ENCODE results near the gene PHLDB2. TPM values are rescaled to one million over a fixed set of nuclear protein-coding genes. Genes with fewer than 3 reads are reported as not detected.
A peak's percentile ranks its signal among the peaks of the same experiment; 100 is the strongest.

Gene PHLDB2
- total RNA-seq, 6 donors from 2014 or later: 22.4 to 67.1 (median 42.7) TPM

DNA sequence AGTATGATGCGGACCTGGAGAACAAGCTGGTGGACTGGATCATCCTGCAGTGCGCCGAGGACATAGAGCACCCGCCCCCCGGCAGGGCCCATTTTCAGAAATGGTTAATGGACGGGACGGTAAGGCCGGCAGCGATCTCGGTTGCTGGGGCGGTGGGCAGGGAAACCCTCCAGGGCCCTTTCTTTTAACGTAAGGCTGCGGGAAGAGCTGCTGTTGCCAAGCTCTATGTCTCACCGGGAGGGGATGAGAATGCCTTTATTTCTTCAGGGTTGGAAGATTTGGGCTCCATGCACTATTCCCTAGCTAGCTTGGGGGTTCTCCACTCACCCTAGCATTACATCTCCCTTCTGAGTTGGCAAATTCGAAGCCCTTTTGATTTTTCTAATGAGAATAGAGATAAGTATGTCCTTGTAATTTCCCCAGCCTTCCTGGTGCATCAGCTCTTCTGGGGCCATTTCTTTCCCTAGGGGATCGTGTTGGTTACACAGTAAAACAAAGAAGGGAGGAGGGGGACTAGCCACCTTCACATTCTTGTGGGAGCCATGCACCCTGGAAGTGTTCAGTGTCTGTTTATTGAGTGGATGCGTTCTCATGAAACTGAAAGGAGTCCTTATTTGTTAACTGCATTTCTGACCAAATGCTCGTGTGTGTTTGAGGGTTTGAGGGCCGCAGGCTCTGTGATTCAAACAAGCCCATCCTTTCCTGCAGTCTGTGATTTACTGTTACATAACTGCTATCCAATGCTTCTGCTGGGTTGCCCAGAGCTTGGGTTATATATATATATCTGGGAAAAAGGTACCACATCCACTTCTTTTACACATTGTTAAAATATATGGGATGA, 140.6 kb downstream of the PHLDB2 start:
- no peak for TF ChIP-seq POLR2AphosphoS5 (IDR thresholded peaks at IDR 0.05)
- no peak for TF ChIP-seq EP300 (IDR thresholded peaks at IDR 0.05)
- TF ChIP-seq POLR2A (IDR thresholded peaks at IDR 0.05): no peak
- TF ChIP-seq, protein P1, sequence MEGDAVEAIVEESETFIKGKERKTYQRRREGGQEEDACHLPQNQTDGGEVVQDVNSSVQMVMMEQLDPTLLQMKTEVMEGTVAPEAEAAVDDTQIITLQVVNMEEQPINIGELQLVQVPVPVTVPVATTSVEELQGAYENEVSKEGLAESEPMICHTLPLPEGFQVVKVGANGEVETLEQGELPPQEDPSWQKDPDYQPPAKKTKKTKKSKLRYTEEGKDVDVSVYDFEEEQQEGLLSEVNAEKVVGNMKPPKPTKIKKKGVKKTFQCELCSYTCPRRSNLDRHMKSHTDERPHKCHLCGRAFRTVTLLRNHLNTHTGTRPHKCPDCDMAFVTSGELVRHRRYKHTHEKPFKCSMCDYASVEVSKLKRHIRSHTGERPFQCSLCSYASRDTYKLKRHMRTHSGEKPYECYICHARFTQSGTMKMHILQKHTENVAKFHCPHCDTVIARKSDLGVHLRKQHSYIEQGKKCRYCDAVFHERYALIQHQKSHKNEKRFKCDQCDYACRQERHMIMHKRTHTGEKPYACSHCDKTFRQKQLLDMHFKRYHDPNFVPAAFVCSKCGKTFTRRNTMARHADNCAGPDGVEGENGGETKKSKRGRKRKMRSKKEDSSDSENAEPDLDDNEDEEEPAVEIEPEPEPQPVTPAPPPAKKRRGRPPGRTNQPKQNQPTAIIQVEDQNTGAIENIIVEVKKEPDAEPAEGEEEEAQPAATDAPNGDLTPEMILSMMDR (IDR thresholded peaks at IDR 0.05): no peak
- H3K27ac ChIP-seq: no peak overlapping the region
- H3K27me3 ChIP-seq: peaks cover 0 to 3% (median 0%) of the 10 kb centered on the region in 4 donors
- peaks cover 9 to 13% (median 11%) of the 10 kb centered on the region in 4 donors for H3K4me1 ChIP-seq
- no peaks in the 10 kb centered on the region for H3K9me3 ChIP-seq
- H3K36me3 ChIP-seq: no peaks in the 10 kb centered on the region
- ATAC-seq (ENCODE audit: low FRiP score in 2 of 2) (no peak), DNase-seq (peak in 1 of 2 donors; percentile 45)
- 53 to 55% methylated on average over 15 to 19 of the region's 19 CpGs for WGBS, 2 donors
- peak overlapping the region in 3 of 4 donors; percentile 19 to 45 (median 40) for H3K4me3 ChIP-seq

DNA sequence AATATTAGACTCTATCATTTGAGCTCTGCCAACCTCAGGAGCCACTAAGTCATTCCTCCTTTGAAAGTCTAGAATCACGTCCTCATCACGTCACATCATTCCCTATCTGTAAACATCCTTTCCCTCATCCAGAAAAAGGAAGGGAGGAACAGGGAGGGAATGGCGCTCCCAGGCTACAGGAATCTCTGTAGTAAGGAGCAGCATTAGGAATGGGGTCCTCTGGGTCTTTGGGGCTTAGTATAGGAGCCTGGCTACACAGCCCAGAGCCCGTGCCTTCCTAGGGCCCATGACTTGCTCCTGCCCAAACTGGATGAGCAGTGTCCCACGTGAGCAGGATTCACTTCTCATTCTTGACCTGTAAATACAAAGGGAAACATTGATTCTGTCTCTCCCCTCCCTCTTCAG, 141.3 kb downstream of the PHLDB2 start:
- TF ChIP-seq EP300 (IDR thresholded peaks at IDR 0.05): no peak
- TF ChIP-seq, protein P1 (IDR thresholded peaks at IDR 0.05): no peak
- TF ChIP-seq POLR2A (IDR thresholded peaks at IDR 0.05): no peak
- no peak for TF ChIP-seq POLR2AphosphoS5 (IDR thresholded peaks at IDR 0.05)
- peaks cover 9 to 13% (median 11%) of the 10 kb centered on the region in 4 donors for H3K4me1 ChIP-seq
- H3K4me3 ChIP-seq: no peak overlapping the region
- no peak overlapping the region for H3K27ac ChIP-seq
- DNase-seq (no peak), ATAC-seq (ENCODE audit: low FRiP score in 2 of 2) (no peak)
- H3K27me3 ChIP-seq: peaks cover 0 to 3% (median 0%) of the 10 kb centered on the region in 4 donors
- WGBS, 2 donors: 70 to 78% methylated on average over 5 of the region's 5 CpGs
- no peaks in the 10 kb centered on the region for H3K9me3 ChIP-seq
- no peaks in the 10 kb centered on the region for H3K36me3 ChIP-seq

DNA sequence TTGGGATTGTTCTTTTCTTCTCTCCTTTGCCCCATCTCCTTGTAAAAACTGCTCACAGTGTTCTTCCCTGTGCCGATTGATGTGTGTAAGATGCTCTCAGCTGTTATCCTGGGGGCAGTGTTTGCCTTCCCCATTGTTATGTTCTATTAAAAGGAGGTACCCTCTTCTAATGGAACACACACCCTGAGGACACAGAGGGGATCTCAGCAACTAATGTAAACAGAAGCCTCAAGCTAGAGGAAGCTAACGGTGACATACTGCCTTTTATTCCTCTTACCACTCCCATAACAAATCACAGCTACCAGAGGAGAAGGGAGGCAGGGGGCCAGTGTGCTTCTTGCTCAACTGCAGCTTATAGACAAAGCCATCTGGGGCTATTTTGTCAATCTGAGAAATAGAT, 141.9 kb downstream of the PHLDB2 start:
- H3K9me3 ChIP-seq: no peaks in the 10 kb centered on the region
- DNase-seq: no peak
- H3K4me3 ChIP-seq: no peak overlapping the region
- no peaks in the 10 kb centered on the region for H3K36me3 ChIP-seq
- peaks cover 9 to 13% (median 11%) of the 10 kb centered on the region in 4 donors for H3K4me1 ChIP-seq
- H3K27ac ChIP-seq: no peak overlapping the region
- H3K27me3 ChIP-seq: peaks cover 0 to 3% (median 0%) of the 10 kb centered on the region in 4 donors
- TF ChIP-seq EP300 (IDR thresholded peaks at IDR 0.05) (no peak), POLR2AphosphoS5 (IDR thresholded peaks at IDR 0.05) (no peak), POLR2A (IDR thresholded peaks at IDR 0.05) (no peak)
- TF ChIP-seq, protein P1 (IDR thresholded peaks at IDR 0.05): no peak
- 75 to 80% methylated on average over 2 of the region's 2 CpGs for WGBS, 2 donors
- ATAC-seq (ENCODE audit: low FRiP score in 2 of 2): no peak

DNA sequence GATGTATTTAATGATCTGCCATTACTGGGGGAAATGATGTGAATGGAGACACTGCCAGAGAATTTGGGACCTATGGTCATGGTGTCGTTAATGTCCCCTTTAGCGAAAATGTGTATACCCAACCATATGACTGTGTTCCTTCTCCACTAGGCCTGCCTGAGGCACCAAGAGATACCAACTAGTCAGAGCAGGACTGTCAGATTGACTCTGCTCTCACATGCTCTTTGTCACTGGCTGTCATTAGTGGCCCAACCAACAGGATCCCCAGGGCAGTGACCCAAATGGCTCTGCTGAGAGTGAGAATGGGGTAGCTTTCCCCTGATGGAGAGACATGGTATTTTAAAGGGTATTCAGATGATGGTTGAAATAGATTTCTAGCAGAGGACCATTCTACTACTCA, 142.5 kb downstream of the PHLDB2 start:
- H3K36me3 ChIP-seq: no peaks in the 10 kb centered on the region
- H3K4me3 ChIP-seq: no peak overlapping the region
- no peak for ATAC-seq (ENCODE audit: low FRiP score in 2 of 2)
- no peak for DNase-seq
- H3K27ac ChIP-seq: no peak overlapping the region
- WGBS, 2 donors: 96 to 98% methylated on average over 2 of the region's 2 CpGs
- peaks cover 9 to 13% (median 11%) of the 10 kb centered on the region in 4 donors for H3K4me1 ChIP-seq
- peaks cover 0 to 3% (median 0%) of the 10 kb centered on the region in 4 donors for H3K27me3 ChIP-seq
- TF ChIP-seq EP300 (IDR thresholded peaks at IDR 0.05) (no peak), POLR2A (IDR thresholded peaks at IDR 0.05) (no peak), POLR2AphosphoS5 (IDR thresholded peaks at IDR 0.05) (no peak)
- TF ChIP-seq, protein P1 (IDR thresholded peaks at IDR 0.05): no peak
- no peaks in the 10 kb centered on the region for H3K9me3 ChIP-seq

All from upper lobe of left lung (tissue), 6 donors.